Left ventricle myocardium inferior (tissue), 1 donor: ENCODE data around the gene EP400. TPM values are rescaled to one million over a fixed set of nuclear protein-coding genes. Genes with fewer than 3 reads are reported as not detected.

Experiments
- DNase-seq: peaks from one replicate; pipeline ENCODE4 v3.0.0-alpha.2; 2020
- H3K27ac ChIP-seq: fragments of 200-600 bp; replicated peaks from 2 replicates; pipeline ENCODE4 v1.8.0; 2021
- H3K27me3 ChIP-seq: fragments of 200-600 bp; 2 replicates; pipeline ENCODE4 v1.8.0; 2021; ENCODE audit warnings: low read depth
- H3K36me3 ChIP-seq: fragments of 200-600 bp; 2 replicates; pipeline ENCODE4 v1.8.0; 2021
- H3K4me1 ChIP-seq: fragments of 200-600 bp; 2 replicates; pipeline ENCODE4 v1.8.0; 2021
- H3K4me3 ChIP-seq: fragments of 200-600 bp; 2 replicates; pipeline ENCODE4 v1.8.0; 2021; ENCODE audit warnings: mild to moderate bottlenecking, moderate library complexity
- H3K9me3 ChIP-seq: fragments of 200-600 bp; replicated peaks from 2 replicates; pipeline ENCODE4 v1.8.0; 2021
- intact Hi-C: fragments of 100-400 bp; cut with micrococcal nuclease; formaldehyde crosslinking; loops from one replicate; pipeline ENCODE4 v1.11.0; 2022
- long read RNA-seq: library from polyadenylated mRNA; unstranded; transcript quantifications from one replicate; pipeline ENCODE4 v2.0.0, GENCODE V29; 2021
- total RNA-seq: library from RNA; stranded (reverse); fragmentation: NEBNext Ultra II Directional; extraction: Animal tissue kit (Norgen Biotek cat#: 25700); gene quantifications from one replicate; pipeline ENCODE4 v1.2.1, GENCODE V29; 2021
- TF ChIP-seq, protein P1 (sequence below): fragments of 200-600 bp; IDR thresholded peaks from 2 replicates; pipeline ENCODE4 v1.8.0; 2021; ENCODE audit warnings: antibody characterized with exemption, mild to moderate bottlenecking, borderline replicate concordance
- donor health status: DM: no; HTN: yes; CAD: no; lungs with severe emphysema.

Gene EP400, protein sequence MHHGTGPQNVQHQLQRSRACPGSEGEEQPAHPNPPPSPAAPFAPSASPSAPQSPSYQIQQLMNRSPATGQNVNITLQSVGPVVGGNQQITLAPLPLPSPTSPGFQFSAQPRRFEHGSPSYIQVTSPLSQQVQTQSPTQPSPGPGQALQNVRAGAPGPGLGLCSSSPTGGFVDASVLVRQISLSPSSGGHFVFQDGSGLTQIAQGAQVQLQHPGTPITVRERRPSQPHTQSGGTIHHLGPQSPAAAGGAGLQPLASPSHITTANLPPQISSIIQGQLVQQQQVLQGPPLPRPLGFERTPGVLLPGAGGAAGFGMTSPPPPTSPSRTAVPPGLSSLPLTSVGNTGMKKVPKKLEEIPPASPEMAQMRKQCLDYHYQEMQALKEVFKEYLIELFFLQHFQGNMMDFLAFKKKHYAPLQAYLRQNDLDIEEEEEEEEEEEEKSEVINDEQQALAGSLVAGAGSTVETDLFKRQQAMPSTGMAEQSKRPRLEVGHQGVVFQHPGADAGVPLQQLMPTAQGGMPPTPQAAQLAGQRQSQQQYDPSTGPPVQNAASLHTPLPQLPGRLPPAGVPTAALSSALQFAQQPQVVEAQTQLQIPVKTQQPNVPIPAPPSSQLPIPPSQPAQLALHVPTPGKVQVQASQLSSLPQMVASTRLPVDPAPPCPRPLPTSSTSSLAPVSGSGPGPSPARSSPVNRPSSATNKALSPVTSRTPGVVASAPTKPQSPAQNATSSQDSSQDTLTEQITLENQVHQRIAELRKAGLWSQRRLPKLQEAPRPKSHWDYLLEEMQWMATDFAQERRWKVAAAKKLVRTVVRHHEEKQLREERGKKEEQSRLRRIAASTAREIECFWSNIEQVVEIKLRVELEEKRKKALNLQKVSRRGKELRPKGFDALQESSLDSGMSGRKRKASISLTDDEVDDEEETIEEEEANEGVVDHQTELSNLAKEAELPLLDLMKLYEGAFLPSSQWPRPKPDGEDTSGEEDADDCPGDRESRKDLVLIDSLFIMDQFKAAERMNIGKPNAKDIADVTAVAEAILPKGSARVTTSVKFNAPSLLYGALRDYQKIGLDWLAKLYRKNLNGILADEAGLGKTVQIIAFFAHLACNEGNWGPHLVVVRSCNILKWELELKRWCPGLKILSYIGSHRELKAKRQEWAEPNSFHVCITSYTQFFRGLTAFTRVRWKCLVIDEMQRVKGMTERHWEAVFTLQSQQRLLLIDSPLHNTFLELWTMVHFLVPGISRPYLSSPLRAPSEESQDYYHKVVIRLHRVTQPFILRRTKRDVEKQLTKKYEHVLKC (N-terminal part only)
- total RNA-seq: 15.3 TPM
- long read RNA-seq, partial matches to known transcripts: 5 of 8 reads
- long read RNA-seq, other reads (novel, unspliced or antisense): 3 of 8 reads

DNA sequence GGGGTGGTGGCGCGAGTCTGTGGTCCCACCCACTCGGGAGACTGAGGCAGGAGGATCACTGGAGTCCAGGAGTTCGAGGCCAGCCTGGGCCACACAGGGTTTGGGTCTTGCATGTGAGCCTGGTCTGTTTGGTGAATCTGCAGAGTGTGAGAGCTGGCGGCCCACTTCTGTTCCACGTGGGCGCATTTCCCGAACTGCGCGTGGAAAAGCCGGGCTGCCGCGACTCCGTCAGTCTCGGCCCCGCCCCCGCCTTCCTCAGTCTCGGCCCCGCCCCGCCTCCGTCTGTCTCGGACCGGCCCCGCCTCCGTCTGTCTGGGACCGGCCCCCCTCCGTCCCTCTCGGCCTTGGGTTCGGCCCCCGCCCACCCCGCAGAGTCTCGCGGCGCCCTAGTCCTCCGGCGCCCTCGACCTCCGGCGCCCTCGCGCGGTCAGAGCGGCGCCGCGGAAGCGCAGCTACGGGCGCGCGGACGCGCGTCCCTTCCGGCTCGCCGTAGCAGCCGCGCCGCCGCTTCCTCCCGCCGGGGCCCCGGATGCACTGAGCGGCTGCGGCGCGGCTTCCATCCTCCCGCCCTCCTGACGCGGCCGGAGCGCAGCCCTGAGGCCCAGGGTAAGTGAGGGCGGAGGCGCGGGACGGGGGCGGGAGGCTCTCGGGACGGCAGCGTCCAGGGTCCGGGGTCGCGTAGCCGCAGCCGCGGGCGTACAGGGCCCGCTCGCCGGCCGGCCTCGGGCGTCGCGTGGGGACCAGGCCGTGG, at the start of gene EP400:
Gene EP400 (plus strand): TSS at position 512 of the 751 bp plus-strand sequence. CDS start 10,678 bp downstream, outside the sequence.
- Histone ChIP-seq H3K36me3 (peaks cover 4% of the 10 kb centered on the region), H3K27me3 (no peaks in the 10 kb centered on the region), H3K9me3 (no peaks in the 10 kb centered on the region), H3K4me1 (peaks cover 52% of the 10 kb centered on the region), H3K4me3 (peak within 1 kb of the TSS; percentile 99), H3K27ac (peak within 1 kb of the TSS; percentile 90)
- intact Hi-C loops: no loop called here
- DNase-seq: peak; percentile 98
- TF ChIP-seq, protein P1, sequence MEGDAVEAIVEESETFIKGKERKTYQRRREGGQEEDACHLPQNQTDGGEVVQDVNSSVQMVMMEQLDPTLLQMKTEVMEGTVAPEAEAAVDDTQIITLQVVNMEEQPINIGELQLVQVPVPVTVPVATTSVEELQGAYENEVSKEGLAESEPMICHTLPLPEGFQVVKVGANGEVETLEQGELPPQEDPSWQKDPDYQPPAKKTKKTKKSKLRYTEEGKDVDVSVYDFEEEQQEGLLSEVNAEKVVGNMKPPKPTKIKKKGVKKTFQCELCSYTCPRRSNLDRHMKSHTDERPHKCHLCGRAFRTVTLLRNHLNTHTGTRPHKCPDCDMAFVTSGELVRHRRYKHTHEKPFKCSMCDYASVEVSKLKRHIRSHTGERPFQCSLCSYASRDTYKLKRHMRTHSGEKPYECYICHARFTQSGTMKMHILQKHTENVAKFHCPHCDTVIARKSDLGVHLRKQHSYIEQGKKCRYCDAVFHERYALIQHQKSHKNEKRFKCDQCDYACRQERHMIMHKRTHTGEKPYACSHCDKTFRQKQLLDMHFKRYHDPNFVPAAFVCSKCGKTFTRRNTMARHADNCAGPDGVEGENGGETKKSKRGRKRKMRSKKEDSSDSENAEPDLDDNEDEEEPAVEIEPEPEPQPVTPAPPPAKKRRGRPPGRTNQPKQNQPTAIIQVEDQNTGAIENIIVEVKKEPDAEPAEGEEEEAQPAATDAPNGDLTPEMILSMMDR: peak; percentile 61

DNA sequence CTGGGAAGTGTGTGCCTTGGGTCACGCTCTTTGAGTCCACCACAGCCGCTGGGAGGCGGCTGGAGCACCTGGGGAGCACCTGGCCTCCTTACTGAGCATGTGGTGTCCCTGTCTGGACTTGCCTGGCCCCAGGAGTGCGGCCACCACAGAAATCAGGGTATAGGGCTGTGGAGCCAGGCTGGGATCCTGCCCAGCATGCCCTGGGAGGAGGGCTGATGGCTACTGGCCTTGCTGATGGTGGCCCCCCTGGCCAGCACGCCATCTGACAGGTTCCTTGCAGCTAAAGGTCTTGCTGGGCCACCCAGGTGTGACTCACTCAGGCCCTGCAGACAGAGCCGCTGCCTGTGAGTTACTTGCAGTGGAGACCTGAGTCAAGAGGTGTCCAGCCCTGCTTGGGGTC, 49.3 kb upstream of the EP400 start:
- Histone ChIP-seq H3K36me3 (peaks cover 19% of the 10 kb centered on the region), H3K4me1 (peaks cover 94% of the 10 kb centered on the region), H3K27ac (peak overlapping the region; percentile 80), H3K27me3 (no peaks in the 10 kb centered on the region), H3K9me3 (no peaks in the 10 kb centered on the region), H3K4me3 (no peak overlapping the region)
- DNase-seq: no peak
- intact Hi-C loops: no loop called here
- TF ChIP-seq, protein P1: no peak

DNA sequence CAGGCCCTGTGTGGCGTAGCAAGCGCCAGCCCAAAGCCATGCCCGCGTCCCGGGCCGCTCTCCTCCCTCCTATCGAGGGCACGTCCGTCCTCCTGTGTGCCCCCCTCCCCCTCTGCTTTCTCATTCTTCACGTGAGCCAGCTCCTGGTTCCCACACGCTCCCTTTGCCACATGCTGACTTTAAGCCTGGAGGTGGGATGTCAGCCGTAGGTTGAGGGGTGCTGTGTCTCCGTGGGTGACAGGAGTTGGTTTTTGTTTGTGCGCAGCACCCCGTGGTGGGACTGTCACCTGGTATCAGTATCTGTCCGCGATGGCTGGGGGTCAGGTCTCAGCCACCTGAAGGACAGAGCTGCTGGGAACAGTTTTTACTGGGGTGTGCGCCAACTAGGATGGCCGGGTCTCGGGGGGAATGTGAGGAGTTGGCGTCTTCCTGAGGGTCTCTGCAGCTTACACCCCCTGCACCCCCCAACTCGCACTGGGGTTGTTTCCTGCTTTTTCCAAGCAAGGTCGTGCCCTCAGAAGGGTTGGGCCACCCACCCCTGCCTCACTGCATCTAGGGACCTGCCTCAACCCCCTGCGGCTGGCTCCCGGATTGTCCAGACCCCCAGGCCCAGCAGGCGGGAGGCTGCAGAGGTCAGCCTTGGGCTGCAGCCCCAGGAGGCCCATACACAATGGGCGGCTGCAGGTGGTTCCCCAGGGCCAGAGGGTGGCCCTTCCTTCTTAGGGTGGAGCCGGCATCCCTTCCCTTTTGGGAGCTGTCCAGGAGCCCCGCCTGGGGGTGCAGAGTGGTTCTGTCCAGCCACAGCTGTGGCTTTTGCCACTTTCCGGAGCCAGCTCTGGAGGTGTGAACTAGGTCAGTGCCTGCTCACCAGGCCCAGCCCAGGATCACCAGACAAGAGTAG, 48.1 kb upstream of the EP400 start:
- Histone ChIP-seq H3K4me3 (peak overlapping the region; percentile 47), H3K27ac (peak overlapping the region; percentile 80), H3K4me1 (peaks cover 95% of the 10 kb centered on the region), H3K9me3 (no peaks in the 10 kb centered on the region), H3K27me3 (no peaks in the 10 kb centered on the region), H3K36me3 (peaks cover 21% of the 10 kb centered on the region)
- TF ChIP-seq, protein P1: no peak
- intact Hi-C loops: no loop called here
- DNase-seq: peak; percentile 70

DNA sequence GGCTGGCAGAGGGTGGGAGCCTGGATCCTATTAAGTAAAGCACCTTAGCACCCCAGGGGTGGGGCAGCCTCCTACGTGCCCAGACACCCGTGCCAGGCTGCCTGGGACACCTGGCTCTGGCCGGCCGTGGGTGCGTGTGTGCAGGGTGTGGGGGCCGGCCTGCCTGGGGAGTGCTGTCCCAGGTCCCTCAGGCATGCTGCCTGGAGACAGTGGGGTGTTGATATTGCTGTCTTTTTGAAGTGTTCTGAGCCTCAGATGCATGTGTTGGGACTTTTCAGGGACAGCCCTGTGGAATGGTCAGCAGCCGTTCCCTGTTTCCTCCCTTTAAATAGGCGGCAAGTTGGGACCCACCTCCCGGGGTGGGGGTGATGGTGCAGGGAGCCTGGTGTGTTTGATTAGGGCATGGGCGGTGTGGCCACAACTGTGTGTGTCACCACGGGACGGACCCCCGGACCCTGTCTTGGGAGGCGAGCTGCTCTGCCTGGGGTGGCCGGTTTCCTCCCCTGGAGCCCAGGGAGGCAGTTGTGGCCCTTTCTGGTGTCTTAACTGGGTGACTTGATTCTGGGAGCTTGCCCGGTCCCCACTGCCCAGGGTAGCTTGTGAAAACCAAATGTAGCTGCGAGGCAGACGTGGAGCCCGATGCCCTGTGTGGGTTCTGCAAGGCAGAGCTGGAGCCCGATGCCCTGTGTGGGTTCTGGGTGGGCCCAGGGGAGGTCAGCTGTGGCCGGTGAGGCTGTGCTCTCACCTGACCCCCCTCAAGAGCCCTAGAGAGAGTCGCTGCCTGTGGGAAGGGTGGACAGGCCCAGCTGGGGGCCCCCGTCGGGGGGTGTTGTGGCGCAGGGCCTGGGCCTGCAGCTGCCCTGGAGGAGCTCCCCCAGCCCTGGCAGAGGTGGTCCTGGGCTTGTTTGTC, 47.2 kb upstream of the EP400 start:
- H3K9me3 ChIP-seq: no peaks in the 10 kb centered on the region
- H3K36me3 ChIP-seq: peaks cover 23% of the 10 kb centered on the region
- intact Hi-C loops: no loop called here
- DNase-seq: no peak
- H3K4me1 ChIP-seq: peaks cover 87% of the 10 kb centered on the region
- TF ChIP-seq, protein P1: no peak
- H3K27me3 ChIP-seq: no peaks in the 10 kb centered on the region
- H3K27ac ChIP-seq: peak overlapping the region; percentile 80
- peak overlapping the region; percentile 47 for H3K4me3 ChIP-seq
